Epithelial cell of prostate (primary cell): ENCODE results near the gene CTIF.
"Not testable (repeated sequence)": the region's sequence is repeated elsewhere in the genome, so short reads cannot be mapped to it uniquely, and the experiment has no call there.

Experiments
- DNase-seq: peaks from one replicate; pipeline ENCODE4 v3.0.0-alpha.2; 2011; ENCODE audit warnings: low read depth, low spot score
- H3K27ac ChIP-seq: fragments of 450-650 bp; 2 replicates; pipeline ENCODE4 v1.5.1; 2017; ENCODE audit warnings: mild to moderate bottlenecking

The CTIF gene

GRCh38 chr18:48862678-48863270, 323.9 kb downstream of the CTIF start:
- H3K27ac ChIP-seq = no peak overlapping the region

GRCh38 chr18:48863432-48864065, 324.7 kb downstream of the CTIF start:
- no peak overlapping the region for H3K27ac ChIP-seq
- no peak for DNase-seq

More at GRCh38 chr18:48862678-48863270, 323.9 kb downstream of the CTIF start:
- DNase-seq = no peak

GRCh38 chr18:48864876-48865275, 326.0 kb downstream of the CTIF start:
- DNase-seq = no peak
- no peak overlapping the region for H3K27ac ChIP-seq

- no peak for DNase-seq
- H3K27ac ChIP-seq = no peak overlapping the region
Measured at GRCh38 chr18:48866028-48866733, 327.4 kb downstream of the CTIF start.

GRCh38 chr18:48866856-48867255, 328.0 kb downstream of the CTIF start:
- no peak for DNase-seq

GRCh38 chr18:48867978-48868377, 329.1 kb downstream of the CTIF start:
- DNase-seq = no peak

More at GRCh38 chr18:48866856-48867255, 328.0 kb downstream of the CTIF start:
- H3K27ac ChIP-seq = no peak overlapping the region

GRCh38 chr18:48868468-48869466, 329.9 kb downstream of the CTIF start:
- no peak overlapping the region for H3K27ac ChIP-seq

More at GRCh38 chr18:48867978-48868377, 329.1 kb downstream of the CTIF start:
- H3K27ac ChIP-seq = no peak overlapping the region

GRCh38 chr18:48869591-48869990, 330.8 kb downstream of the CTIF start:
- no peak overlapping the region for H3K27ac ChIP-seq
- no peak for DNase-seq

More at GRCh38 chr18:48868468-48869466, 329.9 kb downstream of the CTIF start:
- no peak for DNase-seq

- DNase-seq, H3K27ac ChIP-seq: not testable (repeated sequence)
Measured at GRCh38 chr18:48870926-48871325, 332.1 kb downstream of the CTIF start.

GRCh38 chr18:48871391-48872166, 332.7 kb downstream of the CTIF start:
- no peak for DNase-seq
- H3K27ac ChIP-seq = no peak overlapping the region

- peak overlapping the region; percentile 66 for H3K27ac ChIP-seq
- peak; percentile 22 for DNase-seq
Measured at GRCh38 chr18:48872234-48873145, 333.7 kb downstream of the CTIF start.

- no peak overlapping the region for H3K27ac ChIP-seq
- DNase-seq = no peak
Measured at GRCh38 chr18:48874233-48874632, 335.4 kb downstream of the CTIF start.

- H3K27ac ChIP-seq = no peak overlapping the region
- no peak for DNase-seq
Measured at GRCh38 chr18:48874701-48875162, 335.9 kb downstream of the CTIF start.

GRCh38 chr18:48875314-48875941, 336.6 kb downstream of the CTIF start:
- no peak for DNase-seq
- H3K27ac ChIP-seq = no peak overlapping the region

GRCh38 chr18:48875942-48876511, 337.2 kb downstream of the CTIF start:
- H3K27ac ChIP-seq = no peak overlapping the region
- no peak for DNase-seq

- no peak overlapping the region for H3K27ac ChIP-seq
- no peak for DNase-seq
Measured at GRCh38 chr18:48876590-48876989, 337.8 kb downstream of the CTIF start.

- H3K27ac ChIP-seq = no peak overlapping the region
- no peak for DNase-seq
Measured at GRCh38 chr18:48877941-48878340, 339.1 kb downstream of the CTIF start.
